ENCODE results near the gene MRPL58.

MRPL58 gene

DNA sequence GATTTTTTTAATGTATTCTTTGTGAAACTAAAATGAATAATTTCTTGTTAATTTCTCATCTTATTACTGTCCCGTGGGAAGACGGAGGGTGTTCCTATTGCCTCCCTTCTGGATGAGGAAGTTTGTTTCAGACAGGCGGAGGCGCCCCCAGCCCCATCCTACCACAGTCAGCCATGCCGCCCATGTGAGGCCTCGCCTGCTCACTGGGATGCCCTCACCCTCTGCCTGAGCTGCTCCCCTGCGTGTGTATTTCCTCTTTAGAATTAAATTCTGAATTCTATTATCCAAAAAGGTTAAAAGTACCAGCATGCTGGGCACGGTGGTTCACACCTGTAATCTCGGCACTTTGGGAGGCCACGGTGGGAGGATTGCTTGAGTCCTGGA lies 48.6 kb downstream of the MRPL58 start:
- DNase-seq (ENCODE audit: low spot score): no peak
- TF ChIP-seq, protein P1, sequence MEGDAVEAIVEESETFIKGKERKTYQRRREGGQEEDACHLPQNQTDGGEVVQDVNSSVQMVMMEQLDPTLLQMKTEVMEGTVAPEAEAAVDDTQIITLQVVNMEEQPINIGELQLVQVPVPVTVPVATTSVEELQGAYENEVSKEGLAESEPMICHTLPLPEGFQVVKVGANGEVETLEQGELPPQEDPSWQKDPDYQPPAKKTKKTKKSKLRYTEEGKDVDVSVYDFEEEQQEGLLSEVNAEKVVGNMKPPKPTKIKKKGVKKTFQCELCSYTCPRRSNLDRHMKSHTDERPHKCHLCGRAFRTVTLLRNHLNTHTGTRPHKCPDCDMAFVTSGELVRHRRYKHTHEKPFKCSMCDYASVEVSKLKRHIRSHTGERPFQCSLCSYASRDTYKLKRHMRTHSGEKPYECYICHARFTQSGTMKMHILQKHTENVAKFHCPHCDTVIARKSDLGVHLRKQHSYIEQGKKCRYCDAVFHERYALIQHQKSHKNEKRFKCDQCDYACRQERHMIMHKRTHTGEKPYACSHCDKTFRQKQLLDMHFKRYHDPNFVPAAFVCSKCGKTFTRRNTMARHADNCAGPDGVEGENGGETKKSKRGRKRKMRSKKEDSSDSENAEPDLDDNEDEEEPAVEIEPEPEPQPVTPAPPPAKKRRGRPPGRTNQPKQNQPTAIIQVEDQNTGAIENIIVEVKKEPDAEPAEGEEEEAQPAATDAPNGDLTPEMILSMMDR (IDR thresholded peaks at IDR 0.05; ENCODE audit: borderline replicate concordance, control extremely low read depth, extremely low read depth, insufficient read depth, missing control alignments): no peak
- in situ Hi-C loops (cut with MboI; ENCODE audit: low sequenced_read_pairs, unreplicated experiment): no loop called here

DNA sequence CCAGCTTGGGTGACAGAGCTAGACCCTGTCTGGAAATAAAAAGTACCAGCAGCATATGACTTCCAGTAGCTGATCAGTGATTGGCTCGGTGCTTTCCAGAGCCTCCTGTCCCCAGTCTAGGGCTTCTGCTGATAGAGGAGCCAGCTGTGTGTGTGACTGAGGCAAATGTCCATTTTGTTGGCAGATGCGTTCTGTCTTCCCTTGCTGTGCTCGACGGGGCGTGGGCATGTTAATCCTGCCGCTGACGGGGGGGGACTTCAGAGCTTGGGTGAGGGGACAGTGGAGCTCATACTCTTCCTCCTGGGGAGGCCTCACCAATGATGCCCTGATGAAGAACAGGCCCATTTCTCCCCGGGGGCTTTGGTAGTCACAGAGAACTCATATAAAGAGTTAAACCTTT lies 49.1 kb downstream of the MRPL58 start:
- TF ChIP-seq, protein P1 (IDR thresholded peaks at IDR 0.05; ENCODE audit: borderline replicate concordance, control extremely low read depth, extremely low read depth, insufficient read depth, missing control alignments): no peak
- no peak for DNase-seq (ENCODE audit: low spot score)
- in situ Hi-C loops (cut with MboI; ENCODE audit: low sequenced_read_pairs, unreplicated experiment): no loop called here

DNA sequence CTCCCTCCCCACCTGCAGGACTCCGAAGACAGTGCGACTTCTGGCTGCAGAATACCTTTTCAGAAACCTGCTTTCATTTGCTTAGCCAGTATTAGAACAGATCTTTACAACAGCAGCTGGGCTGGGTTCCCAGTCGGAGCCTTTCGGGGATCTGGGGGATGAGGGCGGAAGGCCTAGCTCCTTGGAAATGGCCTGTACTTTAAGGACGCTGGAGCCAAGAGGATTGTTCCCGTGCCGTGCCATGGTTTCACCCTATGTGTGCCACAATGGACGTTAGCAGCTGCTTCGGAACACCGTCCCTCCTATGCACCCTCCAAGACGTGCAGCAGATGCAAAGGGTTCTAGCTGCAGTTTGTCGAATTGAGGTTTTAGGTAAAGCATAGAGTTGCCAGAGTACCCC lies 50.7 kb downstream of the MRPL58 start:
- DNase-seq (ENCODE audit: low spot score): no peak
- in situ Hi-C loops (cut with MboI; ENCODE audit: low sequenced_read_pairs, unreplicated experiment): no loop called here
- TF ChIP-seq, protein P1 (IDR thresholded peaks at IDR 0.05; ENCODE audit: borderline replicate concordance, control extremely low read depth, extremely low read depth, insufficient read depth, missing control alignments): no peak

DNA sequence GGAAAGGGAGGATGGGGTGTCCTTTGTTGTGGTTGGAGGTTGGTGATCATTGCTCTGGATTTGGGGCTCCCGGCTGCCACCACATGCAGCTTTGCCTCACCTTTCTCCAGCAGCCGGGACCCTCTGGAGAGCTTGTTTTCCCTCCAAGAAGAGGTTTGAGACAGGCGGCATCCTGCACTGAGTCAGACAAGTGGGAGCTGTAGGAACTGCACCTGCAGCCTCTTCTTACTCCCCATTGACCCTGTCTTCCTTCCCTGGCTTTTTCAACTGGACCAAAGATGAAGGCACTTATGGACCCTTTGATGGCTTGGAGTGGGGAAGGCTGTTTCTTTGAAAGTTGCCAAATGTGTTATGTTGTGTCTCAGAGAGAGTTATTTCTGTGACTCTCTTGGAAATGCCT lies 51.2 kb downstream of the MRPL58 start:
- in situ Hi-C loops (cut with MboI; ENCODE audit: low sequenced_read_pairs, unreplicated experiment): no loop called here
- no peak for DNase-seq (ENCODE audit: low spot score)

DNA sequence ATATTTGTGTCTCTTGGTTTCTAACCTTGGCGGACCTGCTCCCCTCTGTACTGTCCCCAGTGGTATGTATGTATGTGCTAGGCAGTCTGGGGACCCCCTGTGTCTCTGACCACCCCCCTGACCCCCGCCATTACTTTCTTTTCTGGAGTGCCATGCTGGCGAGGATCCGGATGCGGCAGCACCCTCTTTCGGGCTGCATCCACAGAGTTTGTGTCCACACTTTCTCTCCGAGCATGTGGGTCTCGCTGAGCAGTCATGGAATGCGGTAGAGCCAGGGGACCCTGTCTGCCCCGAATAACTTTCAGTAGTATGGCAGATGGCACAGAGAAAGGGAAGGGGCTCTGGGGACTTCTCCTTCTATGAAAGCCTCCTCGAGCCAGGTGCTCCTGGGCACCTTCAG lies 51.6 kb downstream of the MRPL58 start:
- no peak for DNase-seq (ENCODE audit: low spot score)
- in situ Hi-C loops (cut with MboI; ENCODE audit: low sequenced_read_pairs, unreplicated experiment): no loop called here
- TF ChIP-seq, protein P1 (IDR thresholded peaks at IDR 0.05; ENCODE audit: borderline replicate concordance, control extremely low read depth, extremely low read depth, insufficient read depth, missing control alignments): no peak

More for the DNA sequence above, 51.2 kb downstream of the MRPL58 start:
- TF ChIP-seq, protein P1 (IDR thresholded peaks at IDR 0.05; ENCODE audit: borderline replicate concordance, control extremely low read depth, extremely low read depth, insufficient read depth, missing control alignments): no peak

DNA sequence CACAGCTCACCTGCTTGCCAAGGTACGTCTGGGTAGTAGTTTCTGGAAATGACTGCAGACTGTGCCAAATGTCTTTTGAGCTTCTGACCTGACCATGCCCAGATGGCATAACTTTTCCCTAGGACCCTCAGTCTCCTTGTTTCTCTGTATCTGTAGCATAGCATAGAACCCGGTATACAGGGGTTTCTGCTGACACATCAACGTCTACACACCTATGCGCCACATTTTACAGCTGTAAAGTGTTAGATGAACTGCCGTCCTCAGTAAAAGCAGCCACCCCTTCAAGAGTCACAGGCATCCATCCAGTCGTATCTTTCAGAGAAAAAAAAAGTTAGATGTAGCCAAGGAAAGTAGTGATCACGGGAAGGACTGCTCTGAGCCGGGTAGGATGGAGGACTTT lies 52.0 kb downstream of the MRPL58 start:
- DNase-seq (ENCODE audit: low spot score): no peak
- TF ChIP-seq, protein P1 (IDR thresholded peaks at IDR 0.05; ENCODE audit: borderline replicate concordance, control extremely low read depth, extremely low read depth, insufficient read depth, missing control alignments): no peak
- in situ Hi-C loops (cut with MboI; ENCODE audit: low sequenced_read_pairs, unreplicated experiment): no loop called here

Data from GM13976 (cell line).